HEK293 (cell line): ENCODE measurements around the gene POU2F2.

Experiments used
- GLI2 ChIP-seq: fragments of 450-650 bp; formaldehyde crosslinking; IDR thresholded peaks from 2 replicates; pipeline ENCODE4; 2017; ENCODE audit warnings: missing biosample characterization, missing genetic modification characterization, low read depth, borderline replicate concordance
- GLIS1 ChIP-seq: fragments of 450-650 bp; formaldehyde crosslinking; IDR thresholded peaks from 2 replicates; pipeline ENCODE4 v1.5.1; 2016; ENCODE audit warnings: missing biosample characterization, missing genetic modification characterization
- GLIS2 ChIP-seq: fragments of 450-650 bp; formaldehyde crosslinking; IDR thresholded peaks from 2 replicates; pipeline ENCODE4 v1.5.1; 2016; ENCODE audit warnings: missing biosample characterization, missing genetic modification characterization
- HOXA7 ChIP-seq: sonication (generic); formaldehyde crosslinking; IDR thresholded peaks from 2 replicates; pipeline ENCODE4 v1.8.1; 2022; ENCODE audit warnings: missing genetic modification reagents, borderline replicate concordance
- SALL2 ChIP-seq: fragments of 450-650 bp; formaldehyde crosslinking; IDR thresholded peaks from 2 replicates; pipeline ENCODE4 v1.5.0; 2017; ENCODE audit warnings: missing biosample characterization, mild to moderate bottlenecking, missing genetic modification characterization, borderline replicate concordance
- ZBTB1 ChIP-seq: fragments of 450-650 bp; formaldehyde crosslinking; IDR thresholded peaks from 2 replicates; pipeline ENCODE4 v1.5.1; 2016; ENCODE audit warnings: missing biosample characterization, missing genetic modification characterization
- ZBTB20 ChIP-seq: fragments of 450-650 bp; formaldehyde crosslinking; IDR thresholded peaks from 2 replicates; pipeline ENCODE4 v1.5.1; 2016; ENCODE audit warnings: missing biosample characterization, missing genetic modification characterization
- ZFHX2 ChIP-seq: fragments of 450-650 bp; formaldehyde crosslinking; conservative IDR thresholded peaks from 2 replicates; pipeline ENCODE4 v1.5.1; 2016; ENCODE audit warnings: missing biosample characterization, missing genetic modification characterization
- ZFP37 ChIP-seq: fragments of 450-650 bp; formaldehyde crosslinking; IDR thresholded peaks from 2 replicates; pipeline ENCODE4 v1.5.1; 2016; ENCODE audit warnings: missing biosample characterization, missing genetic modification characterization
- ZNF155 ChIP-seq: fragments of 450-650 bp; formaldehyde crosslinking; IDR thresholded peaks from 2 replicates; pipeline ENCODE4 v1.5.1; 2016; ENCODE audit warnings: missing biosample characterization, missing genetic modification characterization
- ZNF175 ChIP-seq: fragments of 450-650 bp; formaldehyde crosslinking; IDR thresholded peaks from 2 replicates; pipeline ENCODE4 v1.5.1; 2016; ENCODE audit warnings: missing biosample characterization, missing genetic modification characterization
- ZNF223 ChIP-seq: fragments of 450-650 bp; formaldehyde crosslinking; IDR thresholded peaks from 2 replicates; pipeline ENCODE4 v1.5.1; 2016; ENCODE audit warnings: missing biosample characterization, missing genetic modification characterization
- ZNF292 ChIP-seq: fragments of 450-650 bp; formaldehyde crosslinking; IDR thresholded peaks from 2 replicates; pipeline ENCODE4 v1.5.1; 2016; ENCODE audit warnings: low read depth, missing biosample characterization, missing genetic modification characterization, borderline replicate concordance
- ZNF302 ChIP-seq: fragments of 450-650 bp; formaldehyde crosslinking; IDR thresholded peaks from 2 replicates; pipeline ENCODE4 v1.5.1; 2016; ENCODE audit warnings: missing biosample characterization, missing genetic modification characterization, low read depth
- ZNF37A ChIP-seq: fragments of 450-650 bp; IDR thresholded peaks from 2 replicates; pipeline ENCODE4 v1.5.1; 2018; ENCODE audit warnings: missing biosample characterization, missing genetic modification characterization
- ZNF391 ChIP-seq: fragments of 450-650 bp; formaldehyde crosslinking; IDR thresholded peaks from 2 replicates; pipeline ENCODE4 v1.5.1; 2016; ENCODE audit warnings: low read depth, missing biosample characterization, missing genetic modification characterization, borderline replicate concordance
- ZNF426 ChIP-seq: fragments of 450-650 bp; formaldehyde crosslinking; IDR thresholded peaks from 2 replicates; pipeline ENCODE4 v1.5.1; 2017; ENCODE audit warnings: missing biosample characterization, missing genetic modification characterization, mild to moderate bottlenecking, inconsistent platforms, moderate library complexity
- ZNF433 ChIP-seq: fragments of 450-650 bp; formaldehyde crosslinking; IDR thresholded peaks from 2 replicates; pipeline ENCODE4 v1.5.1; 2016; ENCODE audit warnings: missing biosample characterization, missing genetic modification characterization, low read depth
- ZNF529 ChIP-seq: fragments of 450-650 bp; formaldehyde crosslinking; IDR thresholded peaks from 2 replicates; pipeline ENCODE4 v1.5.1; 2017; ENCODE audit warnings: missing genetic modification characterization, missing biosample characterization; ENCODE audit not compliant: insufficient replicate concordance
- ZNF544 ChIP-seq: fragments of 450-650 bp; formaldehyde crosslinking; IDR thresholded peaks from 2 replicates; pipeline ENCODE4 v1.5.0; 2017; ENCODE audit warnings: missing biosample characterization, missing genetic modification characterization
- ZNF571 ChIP-seq: fragments of 450-650 bp; formaldehyde crosslinking; IDR thresholded peaks from 2 replicates; pipeline ENCODE4 v1.5.0; 2017; ENCODE audit warnings: missing biosample characterization, missing genetic modification characterization
- ZNF626 ChIP-seq: fragments of 450-650 bp; sonication (Bioruptor Pico); formaldehyde crosslinking; IDR thresholded peaks from 2 replicates; pipeline ENCODE4 v1.5.1; 2018; ENCODE audit warnings: missing biosample characterization, missing genetic modification characterization, inconsistent platforms
- ZNF677 ChIP-seq: fragments of 450-650 bp; IDR thresholded peaks from 2 replicates; pipeline ENCODE4 v1.5.0; 2018; ENCODE audit warnings: missing biosample characterization, mild to moderate bottlenecking, missing genetic modification characterization, moderate library complexity
- ZNF792 ChIP-seq: fragments of 450-650 bp; formaldehyde crosslinking; IDR thresholded peaks from 2 replicates; pipeline ENCODE4 v1.5.1; 2016; ENCODE audit warnings: missing biosample characterization, missing genetic modification characterization
- TF ChIP-seq, protein P1 (sequence below): fragments of 450-650 bp; formaldehyde crosslinking; IDR thresholded peaks from 2 replicates; pipeline ENCODE4 v1.5.1; 2016; ENCODE audit warnings: missing biosample characterization, missing genetic modification characterization
- TF ChIP-seq, protein P2 (sequence below): sonication (generic); formaldehyde crosslinking; IDR thresholded peaks from 2 replicates; pipeline ENCODE4 v1.8.1; 2022; ENCODE audit warnings: mild to moderate bottlenecking, moderate library complexity, missing genetic modification reagents
- TF ChIP-seq, protein P3 (sequence below): fragments of 450-650 bp; formaldehyde crosslinking; IDR thresholded peaks from 2 replicates; pipeline ENCODE4 v1.5.1; 2016; ENCODE audit warnings: missing biosample characterization, missing genetic modification characterization
- TF ChIP-seq, protein P4 (sequence below): fragments of 450-650 bp; formaldehyde crosslinking; IDR thresholded peaks from 2 replicates; pipeline ENCODE4 v1.5.1; 2016; ENCODE audit warnings: missing biosample characterization, missing genetic modification characterization
- TF ChIP-seq, protein P5 (sequence below): fragments of 450-650 bp; formaldehyde crosslinking; IDR thresholded peaks from 2 replicates; pipeline ENCODE4 v1.5.1; 2016; ENCODE audit warnings: missing biosample characterization, missing genetic modification characterization
- TF ChIP-seq, protein P6 (sequence below): IDR thresholded peaks from 2 replicates; pipeline ENCODE4 v1.6.1; 2011; ENCODE audit warnings: mild to moderate bottlenecking, low read depth, low read length, borderline replicate concordance

The POU2F2 gene

DNA sequence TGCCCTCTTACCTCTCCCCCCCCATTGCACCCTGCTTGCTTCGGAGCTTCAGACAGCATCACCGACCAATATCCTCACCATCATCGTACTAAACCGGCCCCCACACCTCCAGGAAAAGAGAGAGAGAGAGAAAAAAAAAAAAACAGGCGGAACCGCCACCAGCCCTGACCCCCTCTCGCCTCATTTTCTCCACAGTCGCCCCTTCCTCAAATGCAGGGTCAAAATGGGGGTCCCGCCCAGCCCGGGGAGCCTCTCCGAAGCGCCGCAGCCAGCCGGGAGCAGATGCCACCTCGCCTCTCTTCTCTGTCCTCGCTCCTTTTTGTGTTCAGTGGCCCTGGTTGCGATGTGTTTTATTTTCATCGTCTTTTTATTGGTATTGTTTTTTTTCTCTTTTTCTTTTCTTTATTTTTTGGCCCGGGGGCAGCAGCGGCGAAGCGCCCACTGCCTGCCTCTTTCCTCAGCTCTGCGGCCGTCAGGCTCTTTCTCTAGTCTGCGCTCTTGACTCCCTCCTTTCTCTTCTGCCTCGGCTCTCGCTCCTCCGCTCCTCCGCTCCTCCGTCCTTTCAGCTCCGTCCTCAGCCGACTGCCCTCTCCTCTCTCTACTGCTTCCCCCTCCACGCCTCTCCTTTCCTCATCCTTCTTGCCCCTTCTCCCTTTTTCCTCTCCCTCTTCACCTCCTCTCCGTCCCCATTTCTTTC is 43.9 kb upstream of the POU2F2 start (continued):
- TF ChIP-seq, protein P1, sequence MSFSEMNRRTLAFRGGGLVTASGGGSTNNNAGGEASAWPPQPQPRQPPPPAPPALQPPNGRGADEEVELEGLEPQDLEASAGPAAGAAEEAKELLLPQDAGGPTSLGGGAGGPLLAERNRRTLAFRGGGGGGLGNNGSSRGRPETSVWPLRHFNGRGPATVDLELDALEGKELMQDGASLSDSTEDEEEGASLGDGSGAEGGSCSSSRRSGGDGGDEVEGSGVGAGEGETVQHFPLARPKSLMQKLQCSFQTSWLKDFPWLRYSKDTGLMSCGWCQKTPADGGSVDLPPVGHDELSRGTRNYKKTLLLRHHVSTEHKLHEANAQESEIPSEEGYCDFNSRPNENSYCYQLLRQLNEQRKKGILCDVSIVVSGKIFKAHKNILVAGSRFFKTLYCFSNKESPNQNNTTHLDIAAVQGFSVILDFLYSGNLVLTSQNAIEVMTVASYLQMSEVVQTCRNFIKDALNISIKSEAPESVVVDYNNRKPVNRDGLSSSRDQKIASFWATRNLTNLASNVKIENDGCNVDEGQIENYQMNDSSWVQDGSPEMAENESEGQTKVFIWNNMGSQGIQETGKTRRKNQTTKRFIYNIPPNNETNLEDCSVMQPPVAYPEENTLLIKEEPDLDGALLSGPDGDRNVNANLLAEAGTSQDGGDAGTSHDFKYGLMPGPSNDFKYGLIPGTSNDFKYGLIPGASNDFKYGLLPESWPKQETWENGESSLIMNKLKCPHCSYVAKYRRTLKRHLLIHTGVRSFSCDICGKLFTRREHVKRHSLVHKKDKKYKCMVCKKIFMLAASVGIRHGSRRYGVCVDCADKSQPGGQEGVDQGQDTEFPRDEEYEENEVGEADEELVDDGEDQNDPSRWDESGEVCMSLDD, result 0 out of 2 replicates have a peak, but pooled peaks have one; percentile 48
- TF ChIP-seq GLI2 (tag by site-specific recombination) (no peak), SALL2 (tag by site-specific recombination) (no peak), HOXA7 (CRISPR knock-in tag) (no peak), ZNF626 (tag by site-specific recombination) (no peak), ZNF37A (tag by site-specific recombination) (no peak), ZNF529 (no peak), ZNF223 (tag by site-specific recombination) (no peak), ZFHX2 (tag by site-specific recombination) (peak; percentile 68), ZNF677 (no peak), ZNF792 (tag by site-specific recombination) (peak; percentile 46; the same call in 1 of the 2 replicates), ZNF292 (tag by site-specific recombination) (no peak), GLIS2 (tag by site-specific recombination) (no peak), ZNF544 (tag by site-specific recombination) (no peak), ZNF175 (tag by site-specific recombination) (no peak), GLIS1 (tag by site-specific recombination) (peak; percentile 12; the same call in 1 of the 2 replicates), ZNF426 (no peak), ZNF155 (tag by site-specific recombination) (no peak), ZNF391 (tag by site-specific recombination) (peak; percentile 81; the same call in 1 of the 2 replicates), ZNF302 (no peak), ZBTB20 (tag by site-specific recombination) (peak; percentile 48; the same call in 1 of the 2 replicates), ZNF571 (tag by site-specific recombination) (no peak), ZBTB1 (tag by site-specific recombination) (no peak), ZFP37 (no peak), ZNF433 (tag by site-specific recombination) (no peak)
- TF ChIP-seq, protein P2, sequence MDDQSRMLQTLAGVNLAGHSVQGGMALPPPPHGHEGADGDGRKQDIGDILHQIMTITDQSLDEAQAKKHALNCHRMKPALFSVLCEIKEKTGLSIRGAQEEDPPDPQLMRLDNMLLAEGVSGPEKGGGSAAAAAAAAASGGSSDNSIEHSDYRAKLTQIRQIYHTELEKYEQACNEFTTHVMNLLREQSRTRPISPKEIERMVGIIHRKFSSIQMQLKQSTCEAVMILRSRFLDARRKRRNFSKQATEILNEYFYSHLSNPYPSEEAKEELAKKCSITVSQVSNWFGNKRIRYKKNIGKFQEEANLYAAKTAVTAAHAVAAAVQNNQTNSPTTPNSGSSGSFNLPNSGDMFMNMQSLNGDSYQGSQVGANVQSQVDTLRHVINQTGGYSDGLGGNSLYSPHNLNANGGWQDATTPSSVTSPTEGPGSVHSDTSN (CRISPR knock-in tag), result no peak
- TF ChIP-seq, protein P3, sequence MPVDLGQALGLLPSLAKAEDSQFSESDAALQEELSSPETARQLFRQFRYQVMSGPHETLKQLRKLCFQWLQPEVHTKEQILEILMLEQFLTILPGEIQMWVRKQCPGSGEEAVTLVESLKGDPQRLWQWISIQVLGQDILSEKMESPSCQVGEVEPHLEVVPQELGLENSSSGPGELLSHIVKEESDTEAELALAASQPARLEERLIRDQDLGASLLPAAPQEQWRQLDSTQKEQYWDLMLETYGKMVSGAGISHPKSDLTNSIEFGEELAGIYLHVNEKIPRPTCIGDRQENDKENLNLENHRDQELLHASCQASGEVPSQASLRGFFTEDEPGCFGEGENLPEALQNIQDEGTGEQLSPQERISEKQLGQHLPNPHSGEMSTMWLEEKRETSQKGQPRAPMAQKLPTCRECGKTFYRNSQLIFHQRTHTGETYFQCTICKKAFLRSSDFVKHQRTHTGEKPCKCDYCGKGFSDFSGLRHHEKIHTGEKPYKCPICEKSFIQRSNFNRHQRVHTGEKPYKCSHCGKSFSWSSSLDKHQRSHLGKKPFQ (tag by site-specific recombination), result no peak
- TF ChIP-seq, protein P4, sequence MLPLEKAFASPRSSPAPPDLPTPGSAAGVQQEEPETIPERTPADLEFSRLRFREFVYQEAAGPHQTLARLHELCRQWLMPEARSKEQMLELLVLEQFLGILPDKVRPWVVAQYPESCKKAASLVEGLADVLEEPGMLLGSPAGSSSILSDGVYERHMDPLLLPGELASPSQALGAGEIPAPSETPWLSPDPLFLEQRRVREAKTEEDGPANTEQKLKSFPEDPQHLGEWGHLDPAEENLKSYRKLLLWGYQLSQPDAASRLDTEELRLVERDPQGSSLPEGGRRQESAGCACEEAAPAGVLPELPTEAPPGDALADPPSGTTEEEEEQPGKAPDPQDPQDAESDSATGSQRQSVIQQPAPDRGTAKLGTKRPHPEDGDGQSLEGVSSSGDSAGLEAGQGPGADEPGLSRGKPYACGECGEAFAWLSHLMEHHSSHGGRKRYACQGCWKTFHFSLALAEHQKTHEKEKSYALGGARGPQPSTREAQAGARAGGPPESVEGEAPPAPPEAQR (tag by site-specific recombination), result no peak
- TF ChIP-seq, protein P5, sequence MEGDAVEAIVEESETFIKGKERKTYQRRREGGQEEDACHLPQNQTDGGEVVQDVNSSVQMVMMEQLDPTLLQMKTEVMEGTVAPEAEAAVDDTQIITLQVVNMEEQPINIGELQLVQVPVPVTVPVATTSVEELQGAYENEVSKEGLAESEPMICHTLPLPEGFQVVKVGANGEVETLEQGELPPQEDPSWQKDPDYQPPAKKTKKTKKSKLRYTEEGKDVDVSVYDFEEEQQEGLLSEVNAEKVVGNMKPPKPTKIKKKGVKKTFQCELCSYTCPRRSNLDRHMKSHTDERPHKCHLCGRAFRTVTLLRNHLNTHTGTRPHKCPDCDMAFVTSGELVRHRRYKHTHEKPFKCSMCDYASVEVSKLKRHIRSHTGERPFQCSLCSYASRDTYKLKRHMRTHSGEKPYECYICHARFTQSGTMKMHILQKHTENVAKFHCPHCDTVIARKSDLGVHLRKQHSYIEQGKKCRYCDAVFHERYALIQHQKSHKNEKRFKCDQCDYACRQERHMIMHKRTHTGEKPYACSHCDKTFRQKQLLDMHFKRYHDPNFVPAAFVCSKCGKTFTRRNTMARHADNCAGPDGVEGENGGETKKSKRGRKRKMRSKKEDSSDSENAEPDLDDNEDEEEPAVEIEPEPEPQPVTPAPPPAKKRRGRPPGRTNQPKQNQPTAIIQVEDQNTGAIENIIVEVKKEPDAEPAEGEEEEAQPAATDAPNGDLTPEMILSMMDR (tag by site-specific recombination), result peak; percentile 23; the same call in 1 of the 2 replicates
- TF ChIP-seq, protein P6, sequence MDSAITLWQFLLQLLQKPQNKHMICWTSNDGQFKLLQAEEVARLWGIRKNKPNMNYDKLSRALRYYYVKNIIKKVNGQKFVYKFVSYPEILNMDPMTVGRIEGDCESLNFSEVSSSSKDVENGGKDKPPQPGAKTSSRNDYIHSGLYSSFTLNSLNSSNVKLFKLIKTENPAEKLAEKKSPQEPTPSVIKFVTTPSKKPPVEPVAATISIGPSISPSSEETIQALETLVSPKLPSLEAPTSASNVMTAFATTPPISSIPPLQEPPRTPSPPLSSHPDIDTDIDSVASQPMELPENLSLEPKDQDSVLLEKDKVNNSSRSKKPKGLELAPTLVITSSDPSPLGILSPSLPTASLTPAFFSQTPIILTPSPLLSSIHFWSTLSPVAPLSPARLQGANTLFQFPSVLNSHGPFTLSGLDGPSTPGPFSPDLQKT, result no peak
